ENCODE data around the gene METTL27.

Gene METTL27

DNA sequence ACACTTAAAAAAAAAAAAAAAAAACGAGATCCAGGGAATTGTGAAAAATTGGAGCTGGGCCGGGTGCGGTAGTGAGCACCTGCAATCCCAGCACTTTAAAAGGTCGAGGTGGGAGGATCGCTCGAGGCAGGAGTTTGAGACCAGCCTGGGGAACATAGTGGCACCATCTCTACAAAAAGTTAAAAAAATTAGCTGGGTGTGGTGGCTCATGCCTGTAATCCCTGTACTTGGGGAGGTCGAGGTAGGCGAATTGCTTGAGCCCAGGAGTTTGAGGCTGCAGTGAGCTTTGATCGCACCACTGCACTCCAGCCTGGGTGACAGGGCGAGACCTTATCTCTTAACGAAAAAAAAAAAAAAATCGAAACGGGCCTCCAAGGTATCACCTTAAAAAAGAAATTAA is 9.5 kb downstream of the METTL27 start:
- TF ChIP-seq, protein P1, sequence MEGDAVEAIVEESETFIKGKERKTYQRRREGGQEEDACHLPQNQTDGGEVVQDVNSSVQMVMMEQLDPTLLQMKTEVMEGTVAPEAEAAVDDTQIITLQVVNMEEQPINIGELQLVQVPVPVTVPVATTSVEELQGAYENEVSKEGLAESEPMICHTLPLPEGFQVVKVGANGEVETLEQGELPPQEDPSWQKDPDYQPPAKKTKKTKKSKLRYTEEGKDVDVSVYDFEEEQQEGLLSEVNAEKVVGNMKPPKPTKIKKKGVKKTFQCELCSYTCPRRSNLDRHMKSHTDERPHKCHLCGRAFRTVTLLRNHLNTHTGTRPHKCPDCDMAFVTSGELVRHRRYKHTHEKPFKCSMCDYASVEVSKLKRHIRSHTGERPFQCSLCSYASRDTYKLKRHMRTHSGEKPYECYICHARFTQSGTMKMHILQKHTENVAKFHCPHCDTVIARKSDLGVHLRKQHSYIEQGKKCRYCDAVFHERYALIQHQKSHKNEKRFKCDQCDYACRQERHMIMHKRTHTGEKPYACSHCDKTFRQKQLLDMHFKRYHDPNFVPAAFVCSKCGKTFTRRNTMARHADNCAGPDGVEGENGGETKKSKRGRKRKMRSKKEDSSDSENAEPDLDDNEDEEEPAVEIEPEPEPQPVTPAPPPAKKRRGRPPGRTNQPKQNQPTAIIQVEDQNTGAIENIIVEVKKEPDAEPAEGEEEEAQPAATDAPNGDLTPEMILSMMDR (IDR thresholded peaks at IDR 0.05; ENCODE audit: extremely low read depth, missing control alignments) = no peak
- DNase-seq (ENCODE audit: low spot score) = no peak

DNA sequence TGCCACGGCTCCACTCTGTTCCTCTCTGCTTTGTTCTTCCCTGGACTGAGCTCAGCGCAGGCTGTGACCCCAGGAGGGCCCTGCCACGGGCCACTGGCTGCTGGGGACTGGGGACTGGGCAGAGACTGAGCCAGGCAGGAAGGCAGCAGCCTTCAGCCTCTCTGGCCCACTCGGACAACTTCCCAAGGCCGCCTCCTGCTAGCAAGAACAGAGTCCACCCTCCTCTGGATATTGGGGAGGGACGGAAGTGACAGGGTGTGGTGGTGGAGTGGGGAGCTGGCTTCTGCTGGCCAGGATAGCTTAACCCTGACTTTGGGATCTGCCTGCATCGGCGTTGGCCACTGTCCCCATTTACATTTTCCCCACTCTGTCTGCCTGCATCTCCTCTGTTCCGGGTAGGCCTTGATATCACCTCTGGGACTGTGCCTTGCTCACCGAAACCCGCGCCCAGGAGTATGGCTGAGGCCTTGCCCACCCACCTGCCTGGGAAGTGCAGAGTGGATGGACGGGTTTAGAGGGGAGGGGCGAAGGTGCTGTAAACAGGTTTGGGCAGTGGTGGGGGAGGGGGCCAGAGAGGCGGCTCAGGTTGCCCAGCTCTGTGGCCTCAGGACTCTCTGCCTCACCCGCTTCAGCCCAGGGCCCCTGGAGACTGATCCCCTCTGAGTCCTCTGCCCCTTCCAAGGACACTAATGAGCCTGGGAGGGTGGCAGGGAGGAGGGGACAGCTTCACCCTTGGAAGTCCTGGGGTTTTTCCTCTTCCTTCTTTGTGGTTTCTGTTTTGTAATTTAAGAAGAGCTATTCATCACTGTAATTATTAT is 10.3 kb downstream of the METTL27 start:
- DNase-seq (ENCODE audit: low spot score) = no peak
- TF ChIP-seq, protein P1 (IDR thresholded peaks at IDR 0.05; ENCODE audit: extremely low read depth, missing control alignments) = no peak

DNA sequence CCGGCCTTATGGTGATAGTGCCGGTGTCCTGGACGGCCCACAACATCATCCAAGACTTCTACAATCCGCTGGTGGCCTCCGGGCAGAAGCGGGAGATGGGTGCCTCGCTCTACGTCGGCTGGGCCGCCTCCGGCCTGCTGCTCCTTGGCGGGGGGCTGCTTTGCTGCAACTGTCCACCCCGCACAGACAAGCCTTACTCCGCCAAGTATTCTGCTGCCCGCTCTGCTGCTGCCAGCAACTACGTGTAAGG is 10.8 kb downstream of the METTL27 start:
- DNase-seq (ENCODE audit: low spot score) = no peak
- TF ChIP-seq, protein P1 (IDR thresholded peaks at IDR 0.05; ENCODE audit: extremely low read depth, missing control alignments) = no peak

DNA sequence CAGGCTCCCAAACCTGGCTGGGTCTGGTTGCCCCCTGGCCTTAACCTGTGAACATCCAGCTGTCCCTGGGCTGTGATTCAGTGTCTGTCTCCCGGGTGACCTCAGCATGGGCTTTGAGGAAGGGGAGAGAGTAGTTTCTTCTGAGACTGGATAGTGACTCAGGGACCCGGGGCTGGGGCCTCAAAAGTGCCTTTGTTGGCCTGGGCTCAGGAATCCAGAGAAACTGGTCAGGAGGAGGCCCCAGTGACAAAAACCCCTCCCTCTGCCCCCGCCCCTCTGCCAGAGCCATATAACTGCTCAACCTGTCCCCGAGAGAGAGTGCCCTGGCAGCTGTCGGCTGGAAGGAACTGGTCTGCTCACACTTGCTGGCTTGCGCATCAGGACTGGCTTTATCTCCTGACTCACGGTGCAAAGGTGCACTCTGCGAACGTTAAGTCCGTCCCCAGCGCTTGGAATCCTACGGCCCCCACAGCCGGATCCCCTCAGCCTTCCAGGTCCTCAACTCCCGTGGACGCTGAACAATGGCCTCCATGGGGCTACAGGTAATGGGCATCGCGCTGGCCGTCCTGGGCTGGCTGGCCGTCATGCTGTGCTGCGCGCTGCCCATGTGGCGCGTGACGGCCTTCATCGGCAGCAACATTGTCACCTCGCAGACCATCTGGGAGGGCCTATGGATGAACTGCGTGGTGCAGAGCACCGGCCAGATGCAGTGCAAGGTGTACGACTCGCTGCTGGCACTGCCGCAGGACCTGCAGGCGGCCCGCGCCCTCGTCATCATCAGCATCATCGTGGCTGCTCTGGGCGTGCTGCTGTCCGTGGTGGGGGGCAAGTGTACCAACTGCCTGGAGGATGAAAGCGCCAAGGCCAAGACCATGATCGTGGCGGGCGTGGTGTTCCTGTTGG is 11.4 kb downstream of the METTL27 start, which contains the start of gene CLDN4:
TSS of gene CLDN4 (plus strand) at position 316 of the 903 bp plus-strand sequence. CDS start at position 522, 206 bp downstream.
- TF ChIP-seq, protein P1 (IDR thresholded peaks at IDR 0.05; ENCODE audit: extremely low read depth, missing control alignments) = no peak
- DNase-seq (ENCODE audit: low spot score) = no peak

DNA sequence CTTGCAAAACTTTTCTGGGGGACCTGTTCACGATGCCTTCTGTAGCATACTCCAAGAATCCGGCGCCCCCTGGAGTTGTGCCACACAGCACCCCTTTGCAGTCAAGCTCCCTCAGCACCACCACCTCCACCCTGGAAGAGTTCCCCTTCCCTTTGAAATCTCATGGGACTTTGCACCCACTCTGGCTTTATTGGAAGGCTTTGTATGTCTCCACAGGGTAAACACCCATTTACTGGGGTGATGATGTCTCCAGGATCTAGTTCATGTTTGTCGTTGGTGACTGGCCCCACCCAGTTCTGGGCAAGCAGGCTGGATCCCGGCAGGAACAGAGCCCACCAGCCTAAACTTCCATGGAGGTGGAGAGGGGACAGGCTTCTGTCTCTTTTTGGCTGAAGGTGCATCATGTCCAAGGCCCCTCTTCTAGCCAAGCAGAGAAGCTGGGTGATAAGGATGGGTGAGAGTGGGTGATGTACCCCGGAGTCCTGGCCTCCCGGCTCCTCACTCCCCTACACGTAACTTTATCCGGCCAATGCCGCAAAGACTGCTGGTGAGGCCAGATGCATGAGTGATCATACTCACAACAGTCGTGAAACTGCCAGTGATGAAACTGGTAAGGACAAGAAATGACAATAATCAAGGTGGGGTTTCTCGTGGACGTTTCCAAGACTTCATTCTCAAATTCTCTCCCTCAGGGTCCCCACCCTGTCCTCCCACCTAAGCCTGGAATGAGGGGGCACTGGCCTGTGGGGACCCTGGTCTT is 12.2 kb downstream of the METTL27 start:
- no peak for DNase-seq (ENCODE audit: low spot score)
- TF ChIP-seq, protein P1 (IDR thresholded peaks at IDR 0.05; ENCODE audit: extremely low read depth, missing control alignments) = no peak

DNA sequence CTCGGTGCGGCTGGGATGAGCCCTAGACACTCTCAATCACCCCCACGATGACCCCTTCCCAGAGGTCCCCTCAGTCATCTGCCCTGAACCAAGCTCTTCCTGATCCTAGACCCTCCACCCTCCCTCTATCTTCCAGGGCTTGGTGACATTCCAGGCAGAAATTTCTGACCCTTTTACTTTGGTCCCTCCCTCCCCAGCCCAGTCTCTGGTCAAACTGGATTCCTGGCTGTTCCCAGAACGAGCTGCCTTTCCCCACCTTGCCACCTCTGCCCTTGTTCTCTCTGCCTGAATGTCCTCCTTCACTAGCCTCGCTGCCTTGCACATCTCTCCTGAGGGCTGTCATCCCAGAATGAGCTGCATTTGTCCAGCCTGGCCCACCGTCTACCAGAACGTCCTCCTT is 12.8 kb downstream of the METTL27 start:
- TF ChIP-seq, protein P1 (IDR thresholded peaks at IDR 0.05; ENCODE audit: extremely low read depth, missing control alignments) = no peak

More for the DNA sequence above, 12.8 kb downstream of the METTL27 start:
- DNase-seq (ENCODE audit: low spot score) = no peak

Data from GM20000 (cell line).